ENCODE data around the gene DCP1A. TPM values are rescaled to one million over a fixed set of nuclear protein-coding genes. Genes with fewer than 3 reads are reported as not detected.
A peak's percentile ranks its signal among the peaks of the same experiment; 100 is the strongest.
"Not testable (repeated sequence)": the region's sequence is repeated elsewhere in the genome, so short reads cannot be mapped to it uniquely, and the experiment has no call there.

The DCP1A gene
- total RNA-seq, 2 donors from 2014 or later, result 28.5 to 33.2 TPM

GRCh38 chr3:53328746-53329145 lies 18.6 kb downstream of the DCP1A start:
- H3K9me3 ChIP-seq, result no peaks in the 10 kb centered on the region
- no peak for TF ChIP-seq CTCF (IDR thresholded peaks at IDR 0.05)
- ATAC-seq (ENCODE audit: insufficient number of reproducible peaks, low FRiP score, low read depth) (no peak), DNase-seq (ENCODE audit: low spot score) (no peak)
- no peak overlapping the region for H3K4me3 ChIP-seq
- H3K27ac ChIP-seq, result no peak overlapping the region
- no peaks in the 10 kb centered on the region for H3K27me3 ChIP-seq (replicated peaks; ENCODE audit: insufficient read depth)
- H3K36me3 ChIP-seq, result peaks cover 9% of the 10 kb centered on the region
- peaks cover 14 to 17% of the 10 kb centered on the region in 2 donors for H3K4me1 ChIP-seq (ENCODE audit: control insufficient read depth in 1 of 2, low read depth in 2 of 2)

DNA sequence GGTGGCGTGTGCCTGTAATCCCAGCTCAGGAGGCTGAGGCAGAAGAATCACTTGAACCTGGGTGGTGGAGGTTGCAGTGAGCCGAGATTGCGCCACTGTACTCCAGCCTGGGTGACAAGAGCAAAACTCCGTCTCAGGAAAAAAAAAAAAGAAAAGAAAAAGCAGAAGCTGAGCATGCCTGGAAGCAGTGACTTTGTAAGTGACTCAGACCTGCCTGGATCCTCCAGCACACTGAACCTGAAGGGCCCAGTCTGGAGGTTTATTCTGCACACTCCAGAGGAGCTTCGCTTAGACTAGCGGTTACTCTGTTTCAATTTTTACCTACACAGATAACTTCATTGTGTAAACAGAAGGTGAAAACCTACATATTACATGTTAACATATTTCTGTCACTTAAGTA lies 19.4 kb downstream of the DCP1A start:
- ATAC-seq (ENCODE audit: insufficient number of reproducible peaks, low FRiP score, low read depth); H3K4me3 ChIP-seq; H3K36me3 ChIP-seq; DNase-seq (ENCODE audit: low spot score); H3K27me3 ChIP-seq (replicated peaks; ENCODE audit: insufficient read depth); H3K27ac ChIP-seq; H3K9me3 ChIP-seq: not testable (repeated sequence)
- peaks cover 14 to 23% of the 10 kb centered on the region in 2 donors for H3K4me1 ChIP-seq (ENCODE audit: control insufficient read depth in 1 of 2, low read depth in 2 of 2)

- H3K27me3 ChIP-seq (replicated peaks; ENCODE audit: insufficient read depth), result no peaks in the 10 kb centered on the region
- no peak for TF ChIP-seq CTCF (IDR thresholded peaks at IDR 0.05)
- DNase-seq (ENCODE audit: low spot score), result no peak
- no peak overlapping the region for H3K27ac ChIP-seq
- no peaks in the 10 kb centered on the region for H3K9me3 ChIP-seq
- no peak for ATAC-seq (ENCODE audit: insufficient number of reproducible peaks, low FRiP score, low read depth)
- peaks cover 18 to 34% of the 10 kb centered on the region in 2 donors for H3K4me1 ChIP-seq (ENCODE audit: control insufficient read depth in 1 of 2, low read depth in 2 of 2)
- H3K4me3 ChIP-seq, result no peak overlapping the region
- peaks cover 2% of the 10 kb centered on the region for H3K36me3 ChIP-seq
Observed at GRCh38 chr3:53324105-53324504, 23.2 kb downstream of the DCP1A start.

DNA sequence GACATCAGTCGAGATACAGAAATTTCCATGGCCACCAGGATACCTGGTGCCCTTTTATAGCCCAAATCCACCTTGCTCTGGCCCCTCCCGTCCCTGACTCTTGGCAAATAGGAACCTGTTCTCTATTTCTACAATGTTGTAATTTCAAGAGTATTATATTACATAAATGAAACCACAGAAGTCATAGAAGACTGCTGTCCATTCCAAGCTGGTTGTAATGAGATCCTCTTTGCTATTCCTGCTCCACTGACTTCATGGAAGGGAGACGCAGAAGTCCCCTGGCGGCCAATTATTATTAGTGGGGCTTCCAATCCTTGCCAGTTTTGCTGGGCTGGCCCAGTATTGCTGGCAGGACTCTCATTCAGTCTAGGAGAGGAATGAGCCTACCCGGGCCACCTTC lies 26.6 kb downstream of the DCP1A start:
- ATAC-seq (ENCODE audit: insufficient number of reproducible peaks, low FRiP score, low read depth), result no peak
- Histone ChIP-seq H3K36me3 (no peaks in the 10 kb centered on the region), H3K9me3 (no peaks in the 10 kb centered on the region), H3K4me1 (ENCODE audit: control insufficient read depth in 1 of 2, low read depth in 2 of 2) (peaks cover 22 to 44% of the 10 kb centered on the region in 2 donors), H3K4me3 (no peak overlapping the region), H3K27ac (peak overlapping the region; percentile 18 to 29), H3K27me3 (replicated peaks; ENCODE audit: insufficient read depth) (no peaks in the 10 kb centered on the region)
- no peak for DNase-seq (ENCODE audit: low spot score)
- no peak for TF ChIP-seq CTCF (IDR thresholded peaks at IDR 0.05)

DNA sequence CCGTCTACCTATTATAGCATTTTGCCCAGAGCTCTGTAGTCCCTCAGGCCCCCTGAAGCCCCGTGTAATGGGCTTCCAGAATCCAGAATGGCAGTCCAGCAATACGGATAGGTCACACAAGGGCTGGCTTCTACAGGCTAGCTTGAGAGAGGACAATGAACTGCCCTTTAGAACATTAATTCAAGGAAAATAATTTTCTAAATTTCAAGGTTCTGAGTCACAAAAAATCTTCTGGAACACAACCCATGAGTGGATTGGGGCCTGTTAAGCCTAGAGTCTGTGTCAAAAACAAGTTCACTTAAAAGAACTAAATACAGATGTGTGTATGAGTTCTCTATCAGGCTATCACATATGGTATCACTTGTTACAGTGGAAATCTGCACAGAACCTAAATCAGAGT lies 28.8 kb downstream of the DCP1A start:
- ATAC-seq (ENCODE audit: insufficient number of reproducible peaks, low FRiP score, low read depth) (no peak), DNase-seq (ENCODE audit: low spot score) (no peak)
- Histone ChIP-seq H3K27me3 (replicated peaks; ENCODE audit: insufficient read depth) (no peaks in the 10 kb centered on the region), H3K4me3 (no peak overlapping the region), H3K27ac (peak overlapping the region; percentile 39 to 50), H3K36me3 (no peaks in the 10 kb centered on the region), H3K9me3 (no peaks in the 10 kb centered on the region), H3K4me1 (ENCODE audit: control insufficient read depth in 1 of 2, low read depth in 2 of 2) (peaks cover 14 to 41% of the 10 kb centered on the region in 2 donors)
- TF ChIP-seq CTCF (IDR thresholded peaks at IDR 0.05), result no peak

DNA sequence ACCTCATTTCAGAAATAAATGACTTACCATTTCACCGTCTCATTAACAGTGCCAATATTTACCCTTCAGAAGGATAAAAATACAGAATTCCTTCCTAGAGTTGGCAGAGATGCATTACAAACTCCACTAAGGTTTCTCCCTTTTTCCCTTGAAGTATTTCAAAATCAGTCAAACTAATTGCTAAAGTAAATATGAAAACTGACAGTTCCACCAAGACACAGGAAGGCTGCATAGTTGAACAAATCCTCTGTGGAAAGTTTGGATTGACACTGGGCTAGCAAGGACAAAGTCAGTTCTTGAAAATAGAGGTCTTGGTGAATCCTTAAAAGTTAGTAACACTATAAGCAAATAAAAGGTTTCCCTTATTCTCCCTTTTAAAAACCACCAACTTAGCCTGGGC lies 34.5 kb downstream of the DCP1A start:
- Histone ChIP-seq H3K27ac (peak overlapping the region; percentile 35 to 60), H3K36me3 (peaks cover 32% of the 10 kb centered on the region)

More for the DNA sequence above, 34.5 kb downstream of the DCP1A start:
- TF ChIP-seq CTCF (IDR thresholded peaks at IDR 0.05), result no peak
- no peak overlapping the region for H3K4me3 ChIP-seq
- H3K27me3 ChIP-seq (replicated peaks; ENCODE audit: insufficient read depth), result no peaks in the 10 kb centered on the region
- DNase-seq (ENCODE audit: low spot score) (no peak), ATAC-seq (ENCODE audit: insufficient number of reproducible peaks, low FRiP score, low read depth) (no peak)
- H3K4me1 ChIP-seq (ENCODE audit: control insufficient read depth in 1 of 2, low read depth in 2 of 2), result peaks cover 12 to 25% of the 10 kb centered on the region in 2 donors
- H3K9me3 ChIP-seq, result no peaks in the 10 kb centered on the region
